Fibroblast of mammary gland (primary cell): ENCODE measurements around the gene TSPAN11.
A peak's percentile ranks its signal among the peaks of the same experiment; 100 is the strongest.

Experiments used
- DNase-seq: peaks from one replicate; pipeline ENCODE4 v3.0.0-alpha.2; 2010; ENCODE audit warnings: low read depth
- H3K4me3 ChIP-seq: 2 replicates; pipeline ENCODE4 v1.5.1; 2011; ENCODE audit warnings: low read depth, mild to moderate bottlenecking, low read length, moderate library complexity; ENCODE audit not compliant: control insufficient read depth
- TF ChIP-seq, protein P1 (sequence below): conservative IDR thresholded peaks from 2 replicates; pipeline ENCODE4 v1.5.1; 2011; ENCODE audit warnings: low read depth, low read length, inconsistent platforms; ENCODE audit not compliant: control insufficient read depth, insufficient read depth

TSPAN11 gene

DNA sequence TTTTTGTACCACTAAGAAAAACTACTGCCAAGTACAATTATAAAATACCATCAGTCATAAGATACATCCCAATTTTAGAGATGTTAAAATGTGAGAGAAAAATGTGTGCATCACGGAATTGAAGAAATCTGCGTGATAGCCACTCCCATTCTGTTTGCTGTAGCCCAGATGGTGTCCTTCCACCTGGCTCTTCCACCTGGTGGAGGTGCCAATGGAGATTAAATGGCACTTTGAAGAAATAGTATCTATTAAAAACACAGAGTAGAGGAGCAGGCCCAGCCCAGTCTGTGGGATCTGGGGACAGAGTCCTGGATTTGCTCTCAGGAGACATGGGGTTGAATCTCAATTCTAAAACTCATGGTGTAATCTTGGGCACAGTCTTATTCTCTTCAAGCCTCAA lies 35.5 kb downstream of the TSPAN11 start:
- H3K4me3 ChIP-seq = no peak overlapping the region
- DNase-seq = no peak
- TF ChIP-seq, protein P1, sequence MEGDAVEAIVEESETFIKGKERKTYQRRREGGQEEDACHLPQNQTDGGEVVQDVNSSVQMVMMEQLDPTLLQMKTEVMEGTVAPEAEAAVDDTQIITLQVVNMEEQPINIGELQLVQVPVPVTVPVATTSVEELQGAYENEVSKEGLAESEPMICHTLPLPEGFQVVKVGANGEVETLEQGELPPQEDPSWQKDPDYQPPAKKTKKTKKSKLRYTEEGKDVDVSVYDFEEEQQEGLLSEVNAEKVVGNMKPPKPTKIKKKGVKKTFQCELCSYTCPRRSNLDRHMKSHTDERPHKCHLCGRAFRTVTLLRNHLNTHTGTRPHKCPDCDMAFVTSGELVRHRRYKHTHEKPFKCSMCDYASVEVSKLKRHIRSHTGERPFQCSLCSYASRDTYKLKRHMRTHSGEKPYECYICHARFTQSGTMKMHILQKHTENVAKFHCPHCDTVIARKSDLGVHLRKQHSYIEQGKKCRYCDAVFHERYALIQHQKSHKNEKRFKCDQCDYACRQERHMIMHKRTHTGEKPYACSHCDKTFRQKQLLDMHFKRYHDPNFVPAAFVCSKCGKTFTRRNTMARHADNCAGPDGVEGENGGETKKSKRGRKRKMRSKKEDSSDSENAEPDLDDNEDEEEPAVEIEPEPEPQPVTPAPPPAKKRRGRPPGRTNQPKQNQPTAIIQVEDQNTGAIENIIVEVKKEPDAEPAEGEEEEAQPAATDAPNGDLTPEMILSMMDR = no peak

DNA sequence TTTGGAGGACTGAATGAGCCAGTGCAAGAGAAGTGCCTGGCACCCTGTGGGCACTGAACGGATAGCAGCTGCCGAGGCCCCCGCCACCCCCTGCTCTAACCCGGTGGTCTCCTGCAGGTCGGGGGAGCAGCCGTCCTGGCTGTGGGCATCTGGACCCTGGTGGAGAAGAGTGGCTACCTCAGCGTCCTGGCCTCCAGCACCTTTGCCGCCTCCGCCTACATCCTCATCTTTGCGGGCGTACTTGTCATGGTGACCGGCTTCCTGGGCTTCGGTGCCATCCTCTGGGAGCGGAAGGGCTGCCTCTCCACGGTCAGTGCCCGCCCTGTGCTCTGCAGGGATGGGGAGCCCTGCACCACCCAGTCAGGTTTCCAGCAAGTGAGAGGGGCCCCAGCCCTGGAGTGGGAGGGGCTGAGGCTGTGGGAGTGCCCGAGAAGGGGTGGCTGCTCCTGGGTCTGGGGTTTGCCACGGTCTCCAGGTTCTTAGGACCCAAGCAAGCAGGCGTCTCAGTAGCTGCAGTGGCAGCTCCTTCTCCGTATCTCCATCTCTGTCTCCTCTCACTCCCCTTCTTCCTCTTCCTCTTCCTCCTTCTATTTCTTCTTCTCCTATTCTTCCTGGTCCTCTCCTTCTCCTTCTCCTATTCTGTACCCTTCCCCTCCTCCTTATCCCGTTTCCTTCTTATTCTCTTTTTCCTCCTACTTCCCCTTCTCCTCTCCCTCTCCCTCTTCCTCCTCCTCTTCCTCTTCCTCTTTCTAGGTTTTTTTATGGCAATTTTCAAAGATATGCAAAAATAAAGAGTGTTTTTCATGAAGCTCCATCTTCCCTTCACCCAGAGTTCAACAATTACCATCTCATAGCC lies 37.4 kb downstream of the TSPAN11 start:
- DNase-seq = no peak
- TF ChIP-seq, protein P1 = no peak
- no peak overlapping the region for H3K4me3 ChIP-seq

DNA sequence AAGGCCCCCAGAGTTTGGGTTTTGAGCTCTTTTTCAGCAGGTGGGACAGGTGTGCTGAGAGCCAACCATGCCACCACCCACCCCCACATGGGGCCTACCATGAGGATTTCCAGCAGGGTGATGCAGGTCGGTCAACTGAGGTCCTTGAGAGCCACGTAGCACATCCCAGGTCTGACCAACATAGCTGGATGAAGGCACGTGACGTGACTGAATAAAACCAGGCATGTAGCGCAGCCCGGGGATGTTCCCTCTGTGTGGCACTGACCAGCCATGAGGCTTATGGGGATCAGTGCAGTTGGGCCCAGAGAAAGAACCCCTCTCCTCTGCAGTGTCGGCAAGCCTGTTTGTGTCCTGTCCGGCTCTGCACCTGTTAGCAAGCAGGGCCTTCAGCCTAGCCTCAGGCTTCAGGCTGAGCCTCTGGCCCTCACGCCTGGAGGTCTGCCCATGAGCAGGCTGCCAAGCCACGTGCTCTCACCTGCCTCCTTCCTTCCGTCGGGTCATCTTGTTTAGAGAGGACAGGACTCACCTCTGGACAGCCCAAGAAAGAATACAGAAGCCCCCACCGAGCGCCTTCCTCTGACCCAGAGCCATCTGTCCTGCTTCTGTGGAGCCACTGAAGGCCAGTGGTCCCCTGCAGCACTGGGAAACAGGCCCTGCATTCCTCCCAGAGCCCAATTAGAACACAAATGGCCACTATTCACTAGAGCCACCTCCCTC lies 38.5 kb downstream of the TSPAN11 start:
- no peak for DNase-seq
- TF ChIP-seq, protein P1 = no peak
- no peak overlapping the region for H3K4me3 ChIP-seq

DNA sequence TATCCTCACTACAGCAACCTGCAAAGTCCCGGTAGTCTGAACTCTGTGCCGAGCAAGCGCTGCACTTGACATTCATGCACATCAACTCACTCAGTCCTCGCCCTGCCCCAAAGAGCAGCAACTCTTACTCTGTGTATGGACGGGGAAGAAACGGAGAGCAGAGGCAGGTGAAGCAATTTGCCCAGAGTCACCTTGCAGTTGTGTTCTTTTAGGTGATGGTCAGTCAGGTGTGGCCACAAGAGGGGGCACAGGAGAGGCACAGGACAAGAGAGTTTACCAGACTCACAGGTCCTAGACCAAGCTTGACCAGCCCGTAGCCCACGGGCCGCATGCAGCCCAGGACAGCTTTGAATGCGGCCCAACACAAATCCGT lies 39.1 kb downstream of the TSPAN11 start:
- TF ChIP-seq, protein P1 = peak; percentile 18
- no peak overlapping the region for H3K4me3 ChIP-seq
- DNase-seq = no peak

DNA sequence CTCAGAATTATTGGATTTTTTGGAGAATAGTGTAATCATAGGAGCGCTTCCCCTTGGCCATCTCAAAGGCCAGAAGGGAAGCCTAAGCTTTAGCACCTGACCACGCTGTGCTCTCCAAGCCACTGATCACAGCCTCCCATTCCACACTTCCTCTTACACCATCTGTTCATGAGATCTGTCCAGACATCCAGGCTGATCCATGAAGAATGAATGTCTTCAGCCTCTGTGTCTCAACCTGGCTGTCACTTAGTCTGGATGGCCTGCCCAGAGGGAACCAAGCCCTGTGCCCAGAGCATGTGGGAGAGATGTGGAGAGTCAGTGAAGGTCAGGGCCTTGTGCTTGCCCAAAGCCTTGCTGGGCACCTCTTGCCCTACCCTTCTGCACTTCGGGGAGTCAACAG lies 40.5 kb downstream of the TSPAN11 start:
- no peak overlapping the region for H3K4me3 ChIP-seq
- DNase-seq = no peak
- TF ChIP-seq, protein P1 = no peak

DNA sequence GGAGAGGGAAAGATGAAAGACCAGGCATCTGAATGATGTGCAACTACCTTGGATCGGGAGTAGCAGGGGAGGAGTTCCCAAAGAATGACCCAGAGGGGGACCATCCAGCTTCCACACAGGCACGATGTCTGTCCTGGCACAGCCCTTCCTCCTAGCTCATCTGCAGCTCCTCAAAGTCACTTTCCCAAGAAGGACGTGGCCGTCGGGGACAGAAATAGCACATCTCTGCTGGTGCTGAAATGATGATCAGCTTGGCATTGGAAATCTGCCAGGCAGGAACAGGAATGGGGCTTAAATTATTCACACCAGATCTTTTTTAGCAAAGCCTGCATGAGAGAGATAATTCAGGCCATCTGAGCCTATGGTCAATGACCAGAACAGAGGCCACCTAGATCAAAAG lies 41.7 kb downstream of the TSPAN11 start:
- TF ChIP-seq, protein P1 = no peak
- no peak for DNase-seq
- no peak overlapping the region for H3K4me3 ChIP-seq

DNA sequence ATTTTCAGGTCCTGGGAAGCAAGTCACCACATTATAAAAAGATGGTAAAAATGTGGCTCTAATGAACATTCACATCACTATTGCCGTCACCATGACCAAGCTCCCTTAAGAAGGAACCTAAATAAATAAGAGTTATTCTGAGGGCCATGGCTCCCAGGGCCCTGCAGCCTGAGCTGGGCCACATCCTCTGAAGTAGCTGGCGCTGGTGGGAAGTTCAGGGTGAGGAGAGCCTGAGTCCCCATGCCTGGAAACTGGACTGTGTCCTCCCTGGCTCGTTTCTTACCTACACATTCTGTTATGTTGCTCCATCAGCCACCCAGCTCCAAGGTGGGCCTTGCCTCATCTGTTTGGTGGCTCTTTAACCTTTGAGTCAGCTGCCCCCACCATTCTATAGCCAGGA lies 42.5 kb downstream of the TSPAN11 start:
- no peak overlapping the region for H3K4me3 ChIP-seq
- DNase-seq = no peak
- TF ChIP-seq, protein P1 = no peak
